Tongue (tissue), 2 donors: Measurements from ENCODE around the gene TIAM1. TPM values are rescaled to one million over a fixed set of nuclear protein-coding genes. Genes with fewer than 3 reads are reported as not detected.
A peak's percentile ranks its signal among the peaks of the same experiment; 100 is the strongest.

Source experiments
- DNase-seq: peaks from one replicate; pipeline ENCODE4 v3.0.0-alpha.2; 2015
- total RNA-seq: library from RNA; depleted of rRNA; stranded (reverse); fragments of >200 nt; gene quantifications from one replicate; pipeline ENCODE4 v1.2.3, GENCODE V29; 2014

Gene TIAM1, protein sequence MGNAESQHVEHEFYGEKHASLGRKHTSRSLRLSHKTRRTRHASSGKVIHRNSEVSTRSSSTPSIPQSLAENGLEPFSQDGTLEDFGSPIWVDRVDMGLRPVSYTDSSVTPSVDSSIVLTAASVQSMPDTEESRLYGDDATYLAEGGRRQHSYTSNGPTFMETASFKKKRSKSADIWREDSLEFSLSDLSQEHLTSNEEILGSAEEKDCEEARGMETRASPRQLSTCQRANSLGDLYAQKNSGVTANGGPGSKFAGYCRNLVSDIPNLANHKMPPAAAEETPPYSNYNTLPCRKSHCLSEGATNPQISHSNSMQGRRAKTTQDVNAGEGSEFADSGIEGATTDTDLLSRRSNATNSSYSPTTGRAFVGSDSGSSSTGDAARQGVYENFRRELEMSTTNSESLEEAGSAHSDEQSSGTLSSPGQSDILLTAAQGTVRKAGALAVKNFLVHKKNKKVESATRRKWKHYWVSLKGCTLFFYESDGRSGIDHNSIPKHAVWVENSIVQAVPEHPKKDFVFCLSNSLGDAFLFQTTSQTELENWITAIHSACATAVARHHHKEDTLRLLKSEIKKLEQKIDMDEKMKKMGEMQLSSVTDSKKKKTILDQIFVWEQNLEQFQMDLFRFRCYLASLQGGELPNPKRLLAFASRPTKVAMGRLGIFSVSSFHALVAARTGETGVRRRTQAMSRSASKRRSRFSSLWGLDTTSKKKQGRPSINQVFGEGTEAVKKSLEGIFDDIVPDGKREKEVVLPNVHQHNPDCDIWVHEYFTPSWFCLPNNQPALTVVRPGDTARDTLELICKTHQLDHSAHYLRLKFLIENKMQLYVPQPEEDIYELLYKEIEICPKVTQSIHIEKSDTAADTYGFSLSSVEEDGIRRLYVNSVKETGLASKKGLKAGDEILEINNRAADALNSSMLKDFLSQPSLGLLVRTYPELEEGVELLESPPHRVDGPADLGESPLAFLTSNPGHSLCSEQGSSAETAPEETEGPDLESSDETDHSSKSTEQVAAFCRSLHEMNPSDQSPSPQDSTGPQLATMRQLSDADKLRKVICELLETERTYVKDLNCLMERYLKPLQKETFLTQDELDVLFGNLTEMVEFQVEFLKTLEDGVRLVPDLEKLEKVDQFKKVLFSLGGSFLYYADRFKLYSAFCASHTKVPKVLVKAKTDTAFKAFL (N-terminal part only)
- 28.0 TPM for total RNA-seq

GRCh38 chr21:31343680-31344480, at the start of gene TIAM1:
TSS of gene TIAM1 (minus strand) at chr21:31344261. CDS start at chr21:31266972, 77,289 bp downstream.
- DNase-seq, result peak; percentile 81

- no peak for DNase-seq
Measured at GRCh38 chr21:31387560-31388186, 43.6 kb upstream of the TIAM1 start.

- DNase-seq, result no peak
Measured at GRCh38 chr21:31386006-31386405, 41.9 kb upstream of the TIAM1 start.

GRCh38 chr21:31383770-31384169, 39.7 kb upstream of the TIAM1 start:
- DNase-seq, result no peak

DNA sequence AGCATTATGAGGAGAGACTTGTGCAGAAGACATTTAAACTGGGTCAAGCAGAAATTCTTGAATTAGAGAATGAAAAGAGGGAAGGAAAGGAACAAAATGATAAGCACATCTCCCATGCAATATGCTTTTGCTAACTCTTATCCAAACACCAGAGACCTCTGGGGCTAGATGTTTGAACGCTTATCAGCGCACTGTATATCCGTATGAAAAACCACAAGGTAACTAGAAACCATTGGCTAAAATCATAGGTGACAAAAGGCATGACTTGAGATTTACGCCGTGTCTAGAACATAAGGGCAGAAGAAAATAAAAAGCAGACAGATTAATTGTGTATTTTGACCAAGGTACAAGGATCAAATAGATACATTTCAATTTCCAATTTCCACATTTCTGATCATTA, 38.0 kb upstream of the TIAM1 start:
- no peak for DNase-seq

DNA sequence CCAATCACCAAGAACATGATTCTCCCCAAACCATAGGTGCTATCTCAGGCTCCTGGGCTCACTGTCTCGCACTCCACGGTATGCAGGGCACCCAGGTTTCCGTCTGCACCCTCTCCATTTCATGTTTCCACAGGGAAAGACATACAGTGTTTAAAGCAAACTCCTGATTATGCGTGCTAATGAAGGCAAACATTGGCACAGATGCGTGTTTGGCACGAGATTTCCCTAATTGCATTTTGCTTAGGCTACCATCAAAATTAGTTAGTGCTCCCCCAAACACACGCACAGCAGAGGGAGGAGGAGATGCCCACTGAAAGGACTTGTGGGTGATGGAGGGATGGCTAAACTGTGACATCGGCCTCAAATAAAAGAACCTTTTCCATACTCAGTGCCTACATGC, 32.2 kb upstream of the TIAM1 start:
- no peak for DNase-seq

DNA sequence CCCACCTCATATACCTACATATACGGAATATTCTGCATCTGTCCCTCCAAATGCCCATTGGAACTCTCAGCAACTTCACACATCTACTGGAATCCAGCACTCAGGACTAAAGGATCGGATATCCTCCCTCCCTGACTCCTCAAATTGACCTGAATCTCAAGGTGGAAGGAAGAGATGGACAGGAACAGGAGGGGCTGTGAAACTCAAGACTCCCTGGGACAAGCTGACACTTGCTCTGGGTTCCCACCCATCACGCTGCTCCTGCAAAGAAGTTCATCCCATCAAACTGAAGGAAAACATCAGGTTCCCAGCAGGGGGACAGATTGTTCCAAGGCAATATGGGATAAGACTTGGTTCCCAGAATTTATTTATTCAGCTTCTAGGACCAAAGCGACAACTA, 30.3 kb upstream of the TIAM1 start:
- no peak for DNase-seq

DNA sequence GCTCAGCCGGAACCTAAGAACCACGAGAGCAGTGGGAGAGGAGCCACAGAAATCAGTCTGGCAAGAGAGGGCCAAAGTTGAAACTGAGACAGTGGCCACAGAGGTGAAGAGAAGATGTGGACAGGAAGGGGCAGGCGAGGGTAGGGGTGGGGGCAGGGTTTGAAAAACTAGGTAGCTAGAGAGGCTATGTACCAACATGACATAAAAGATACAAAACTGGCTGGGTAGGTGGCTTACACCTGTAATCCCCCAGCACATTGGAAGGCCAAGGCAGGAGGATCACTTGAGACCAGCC, 28.4 kb upstream of the TIAM1 start:
- no peak for DNase-seq

DNA sequence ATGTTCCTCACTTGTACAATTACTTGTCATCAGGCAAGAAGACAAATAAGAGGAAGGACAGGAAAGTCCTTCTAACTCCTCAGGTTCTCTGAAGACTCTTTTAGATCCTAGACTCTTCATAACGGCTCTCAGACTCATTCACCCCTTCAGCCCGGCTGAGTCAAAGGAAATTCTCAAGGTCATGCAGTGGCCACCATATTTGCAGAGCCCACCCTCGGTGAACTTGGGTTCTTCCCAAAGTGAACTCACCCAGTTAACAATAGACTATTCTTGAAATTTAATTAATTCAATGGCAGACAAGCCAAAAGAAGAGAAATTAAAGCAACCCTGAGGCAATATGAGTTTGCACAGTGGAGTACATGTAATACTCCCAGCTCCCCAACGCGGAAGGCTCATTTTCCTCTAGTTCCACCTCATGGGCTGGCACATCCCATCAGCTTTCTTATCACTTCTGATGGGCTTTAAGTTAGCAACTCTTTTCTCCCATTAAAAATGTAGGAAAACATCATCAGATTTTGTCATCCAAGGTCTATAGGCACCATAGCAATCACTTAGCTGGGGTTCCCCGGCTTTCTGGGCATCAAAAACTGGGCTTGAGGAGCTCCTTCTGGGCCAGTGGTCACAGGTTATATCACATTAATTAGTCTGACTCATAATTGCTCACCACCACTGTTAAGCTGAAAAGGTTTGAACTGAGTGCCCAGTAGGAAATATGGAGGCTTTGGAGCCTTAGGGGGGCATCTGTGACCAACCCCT, 27.8 kb upstream of the TIAM1 start:
- DNase-seq, result no peak

DNA sequence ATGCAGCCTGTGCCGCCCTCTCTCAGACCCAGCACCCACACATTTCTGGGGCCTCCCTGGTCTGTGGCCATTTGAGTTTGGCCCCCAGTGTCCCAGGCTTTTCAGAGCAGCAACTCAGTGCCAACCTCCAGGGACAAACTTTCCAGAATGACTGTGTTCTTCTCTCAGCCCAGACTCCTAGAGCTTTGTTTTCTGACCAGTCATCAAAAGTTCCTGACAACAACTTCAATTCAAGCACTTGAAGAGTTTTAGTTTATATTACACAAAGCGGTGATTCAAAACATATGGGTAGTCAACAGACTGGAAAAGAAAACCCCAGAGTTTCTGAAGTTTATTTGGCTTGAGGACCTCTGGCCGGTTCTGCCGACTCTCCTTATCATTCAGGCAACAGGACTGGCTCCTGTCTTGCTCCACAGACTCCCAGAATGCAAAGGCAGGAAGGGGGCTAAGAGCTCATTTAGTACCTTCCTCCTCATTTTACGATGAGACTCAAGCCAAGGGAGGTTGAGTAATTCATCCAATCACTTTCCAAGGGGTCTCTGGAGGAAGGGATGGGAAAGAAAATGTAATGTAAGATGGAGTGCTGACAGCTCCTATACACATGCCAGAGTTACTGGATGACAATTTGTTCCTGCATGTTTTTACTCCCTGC, 27.0 kb upstream of the TIAM1 start:
- peak; percentile 75 for DNase-seq

- no peak for DNase-seq
Measured at GRCh38 chr21:31370281-31370892, 26.3 kb upstream of the TIAM1 start.

DNA sequence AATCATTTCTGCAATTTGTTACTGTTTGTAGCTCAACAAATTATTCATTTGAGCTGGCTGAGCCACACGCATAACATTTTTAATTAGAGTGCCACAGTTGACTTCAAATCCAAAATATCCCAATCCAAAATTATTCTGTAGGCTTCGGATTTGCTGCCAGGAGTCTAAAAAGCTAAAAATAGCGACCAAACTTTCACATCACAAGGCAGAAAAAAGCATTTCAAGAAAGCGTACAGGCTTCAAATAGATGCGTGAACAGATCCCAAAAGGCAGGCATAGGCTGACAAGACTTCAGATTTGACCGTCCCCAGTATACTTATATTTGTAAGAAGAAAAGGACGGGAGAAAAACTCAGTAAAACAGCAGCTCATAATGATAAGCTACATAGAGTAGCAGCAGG, 24.3 kb upstream of the TIAM1 start:
- no peak for DNase-seq

- no peak for DNase-seq
Measured at GRCh38 chr21:31367801-31368200, 23.7 kb upstream of the TIAM1 start.

DNA sequence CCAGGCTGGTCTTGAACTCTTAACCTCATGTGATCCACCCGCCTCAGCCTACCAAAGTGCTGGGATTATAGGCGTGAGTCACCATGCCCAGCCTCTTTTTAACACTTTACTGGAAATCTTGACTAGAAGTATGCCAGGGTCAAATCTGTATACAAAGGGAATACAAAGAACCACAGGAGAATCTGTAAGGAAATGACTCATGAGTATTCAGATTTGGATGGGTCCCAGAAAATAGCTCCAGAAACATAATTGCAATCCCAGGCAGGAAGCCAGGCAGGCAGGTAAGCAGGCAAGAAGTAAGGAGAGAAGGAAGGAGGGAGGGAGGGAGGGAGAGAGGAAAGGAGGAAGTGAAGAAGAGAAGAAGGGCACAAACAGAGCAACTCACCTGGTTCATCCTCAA, 22.8 kb upstream of the TIAM1 start:
- DNase-seq, result peak; percentile 33

DNA sequence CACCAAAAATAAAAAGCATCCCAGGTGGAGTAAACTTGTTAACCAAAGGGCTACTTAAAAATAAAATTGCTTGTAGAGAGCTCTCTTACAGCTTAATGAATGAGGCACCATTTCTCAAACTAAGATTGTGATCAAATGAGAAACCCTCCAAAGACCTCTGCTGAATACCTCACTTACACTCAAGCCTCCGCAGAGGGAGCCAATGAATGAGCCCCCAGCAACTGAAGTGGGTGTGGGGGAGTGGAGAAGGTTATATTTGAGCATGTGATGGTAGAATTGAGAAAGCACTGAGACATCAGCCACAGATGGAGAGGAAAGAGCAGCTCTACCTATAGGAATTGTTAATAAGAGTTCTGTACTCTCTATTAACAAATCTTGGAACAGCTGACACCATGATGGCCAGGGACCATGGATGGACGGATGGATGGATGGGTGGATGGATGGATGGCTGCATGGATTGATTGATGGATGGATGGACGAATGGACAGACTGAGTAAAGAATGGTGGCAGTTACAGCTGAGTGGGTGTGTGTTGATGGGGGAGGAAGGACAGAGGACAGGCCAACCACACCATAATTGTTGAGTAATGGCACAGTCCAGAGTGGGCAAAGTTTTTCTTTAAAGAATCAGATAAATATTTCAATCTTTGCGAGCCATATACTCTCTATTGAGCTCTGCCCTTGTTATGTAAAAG, 20.3 kb upstream of the TIAM1 start:
- no peak for DNase-seq

DNA sequence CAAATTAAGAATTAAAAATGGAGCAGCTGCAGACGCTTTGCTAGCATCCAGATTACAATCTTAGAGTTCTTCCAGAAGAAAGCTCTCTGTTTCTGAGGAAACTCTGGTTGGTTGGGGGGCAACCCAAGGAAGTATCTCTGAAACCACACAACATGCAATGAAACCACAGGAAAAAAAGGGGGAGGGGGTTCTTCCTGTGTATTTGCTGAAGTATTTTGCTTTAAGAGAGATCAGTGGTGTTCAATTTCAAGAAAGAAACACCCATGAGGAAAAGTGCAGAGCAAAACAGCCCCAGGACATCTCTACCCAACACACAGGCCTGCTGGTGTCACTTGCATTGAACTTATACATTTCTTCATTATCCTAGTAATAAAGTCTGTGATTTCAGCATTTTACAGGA, 19.7 kb upstream of the TIAM1 start:
- no peak for DNase-seq

DNA sequence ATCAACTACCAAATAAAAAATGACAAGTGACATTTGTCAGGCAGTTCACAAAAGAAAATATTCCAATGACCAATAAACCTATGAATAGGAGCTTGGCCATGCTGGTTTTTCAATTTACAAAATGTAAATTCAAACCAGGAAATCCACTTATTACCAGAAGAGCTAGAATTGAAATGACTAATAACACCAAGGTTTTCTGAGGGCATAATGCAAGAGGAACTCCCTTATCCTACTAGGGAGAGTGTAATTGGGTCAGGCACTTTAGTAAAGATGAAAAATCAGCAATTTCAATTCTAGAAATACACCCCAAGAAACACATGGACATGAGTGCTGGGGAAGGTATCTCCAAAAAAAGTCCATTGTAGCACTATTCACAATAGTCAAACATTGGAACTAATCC, 16.7 kb upstream of the TIAM1 start:
- no peak for DNase-seq

DNA sequence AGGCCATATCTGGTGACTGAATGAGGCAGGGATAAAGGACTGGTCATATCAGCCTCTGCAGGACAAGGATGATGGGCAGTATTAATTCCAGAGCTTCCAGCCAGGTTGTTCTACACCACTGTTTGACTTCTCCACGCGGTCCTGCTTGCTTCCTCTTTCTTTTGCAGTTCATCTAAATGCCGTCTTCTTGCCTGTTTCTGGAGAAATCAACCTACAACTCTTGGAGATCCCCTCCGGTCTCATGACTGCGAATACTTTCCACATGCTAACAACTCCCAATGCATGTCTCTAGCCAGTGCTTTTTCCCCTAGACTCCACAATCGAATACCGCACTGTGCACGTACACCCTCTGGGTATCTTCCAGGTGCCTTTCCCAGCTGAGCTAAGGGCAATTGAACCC, 14.1 kb upstream of the TIAM1 start:
- DNase-seq, result no peak

DNA sequence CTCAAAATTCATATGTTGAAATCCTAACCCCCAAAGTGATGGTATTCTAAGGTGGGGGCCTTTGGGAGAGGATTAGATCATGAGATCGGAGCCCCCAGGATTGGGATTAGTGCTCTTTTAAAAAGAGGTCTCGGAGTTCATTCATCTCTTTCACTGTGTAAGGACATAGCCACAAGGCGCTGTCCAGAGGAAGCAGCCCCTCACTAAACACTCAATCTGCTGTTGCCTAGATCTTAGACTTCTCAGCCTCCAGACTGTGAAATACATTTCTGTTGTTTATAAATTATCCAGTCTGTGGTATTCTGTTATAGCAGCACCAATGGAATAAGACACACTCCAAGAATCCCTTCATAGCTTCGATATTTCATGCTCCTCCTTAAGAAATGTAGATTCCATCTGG, 12.4 kb upstream of the TIAM1 start:
- DNase-seq, result no peak
